HG03575 (cell line): Measurements from ENCODE around the gene OTUB1.

Experiments used
- ATAC-seq: cut with Tn5 transposase; IDR thresholded peaks from one replicate; pipeline ENCODE4 v1.9.1; 2021; ENCODE audit not compliant: unreplicated experiment, insufficient number of reproducible peaks, low FRiP score; ENCODE audit errors: extremely low read depth

The OTUB1 gene

GRCh38 chr11:64001484-64002420 lies 15.5 kb downstream of the OTUB1 start:
- no peak for ATAC-seq

- no peak for ATAC-seq
Observed at GRCh38 chr11:64003807-64004589, 17.8 kb downstream of the OTUB1 start.

- no peak for ATAC-seq
Observed at GRCh38 chr11:64004590-64004984, 18.3 kb downstream of the OTUB1 start.

GRCh38 chr11:64005691-64006090 lies 19.5 kb downstream of the OTUB1 start:
- no peak for ATAC-seq

- no peak for ATAC-seq
Observed at GRCh38 chr11:64006398-64006797, 20.2 kb downstream of the OTUB1 start.

- no peak for ATAC-seq
Observed at GRCh38 chr11:64007160-64007628, 21.0 kb downstream of the OTUB1 start.

GRCh38 chr11:64007629-64008282 lies 21.5 kb downstream of the OTUB1 start:
- no peak for ATAC-seq

GRCh38 chr11:64008283-64008913 lies 22.2 kb downstream of the OTUB1 start:
- ATAC-seq = no peak

GRCh38 chr11:64008914-64009633 lies 22.8 kb downstream of the OTUB1 start:
- no peak for ATAC-seq

- ATAC-seq = no peak
Observed at GRCh38 chr11:64009710-64010109, 23.5 kb downstream of the OTUB1 start.

- no peak for ATAC-seq
Observed at GRCh38 chr11:64010783-64011182, 24.5 kb downstream of the OTUB1 start.

- no peak for ATAC-seq
Observed at GRCh38 chr11:64011371-64011770, 25.1 kb downstream of the OTUB1 start.

- no peak for ATAC-seq
Observed at GRCh38 chr11:64013141-64013896, 27.1 kb downstream of the OTUB1 start.

- ATAC-seq = no peak
Observed at GRCh38 chr11:64014356-64014755, 28.1 kb downstream of the OTUB1 start.

- ATAC-seq = no peak
Observed at GRCh38 chr11:64015510-64015909, 29.3 kb downstream of the OTUB1 start.

GRCh38 chr11:64015935-64016845 lies 30.0 kb downstream of the OTUB1 start:
- no peak for ATAC-seq

- ATAC-seq = no peak
Observed at GRCh38 chr11:64017945-64018224, 31.6 kb downstream of the OTUB1 start.
